HEK293 (cell line): ENCODE data around the gene MYOD1.

ENCODE experiments used
- CTCF ChIA-PET: fragments of 350-600 bp; formaldehyde crosslinking; extraction: SDS; loops from one replicate; lab custom pipeline; 2021; ENCODE audit warnings: antibody characterized with exemption; lab: Yijun Ruan, JAX
- POLR2A ChIA-PET: fragments of 300-600 bp; formaldehyde crosslinking; extraction: SDS; loops from one replicate; lab custom pipeline; 2020; ENCODE audit warnings: antibody characterized with exemption, inconsistent platforms; lab: Yijun Ruan, JAX
- H3K27ac ChIP-seq: fragments of 200-500 bp; sonication (Bioruptor generic); 2 replicates; pipeline ENCODE4 v1.5.1; 2014; ENCODE audit warnings: low read depth, low read length, control low read depth, inconsistent platforms; ENCODE audit errors: extremely low read depth
- H3K36me3 ChIP-seq, 2 experiments: fragments of 200-500 bp in 1 of 2; sonication (Bioruptor generic) in 1 of 2; 1 replicate in 1 of 2; 2 replicates in 1 of 2; pipeline ENCODE4 v1.5.1; 2014 to 2017; ENCODE audit warnings: inconsistent platforms in 2 of 2, low read length in 2 of 2; ENCODE audit not compliant: control insufficient read depth in 2 of 2, insufficient read depth in 1 of 2
- H3K4me1 ChIP-seq: fragments of 200-500 bp; sonication (Bioruptor generic); 2 replicates; pipeline ENCODE4 v1.5.1; 2014; ENCODE audit warnings: mild to moderate bottlenecking, low read length, inconsistent platforms; ENCODE audit not compliant: control insufficient read depth, insufficient read depth
- H3K4me3 ChIP-seq: 2 replicates; pipeline ENCODE4 v1.5.1; 2011; ENCODE audit warnings: low read depth, mild to moderate bottlenecking, control low read depth, low read length, moderate library complexity
- H3K9me3 ChIP-seq: fragments of 200-500 bp; sonication (Bioruptor generic); 2 replicates; pipeline ENCODE4 v1.5.1; 2014; ENCODE audit warnings: low read depth, low read length, inconsistent platforms; ENCODE audit not compliant: control insufficient read depth, insufficient read depth
- GLI2 ChIP-seq: fragments of 450-650 bp; formaldehyde crosslinking; IDR thresholded peaks from 2 replicates; pipeline ENCODE4; 2017; ENCODE audit warnings: missing biosample characterization, missing genetic modification characterization, low read depth, borderline replicate concordance
- KLF16 ChIP-seq: fragments of 450-650 bp; formaldehyde crosslinking; IDR thresholded peaks from 2 replicates; pipeline ENCODE4 v1.5.1; 2017; ENCODE audit warnings: missing biosample characterization, missing genetic modification characterization
- PRDM1 ChIP-seq: fragments of 450-650 bp; formaldehyde crosslinking; IDR thresholded peaks from 2 replicates; pipeline ENCODE4; 2016; ENCODE audit warnings: missing biosample characterization, missing genetic modification characterization
- SCRT2 ChIP-seq: fragments of 450-650 bp; formaldehyde crosslinking; IDR thresholded peaks from 2 replicates; pipeline ENCODE4 v1.5.1; 2016; ENCODE audit warnings: missing biosample characterization, missing genetic modification characterization
- ZBTB1 ChIP-seq: fragments of 450-650 bp; formaldehyde crosslinking; IDR thresholded peaks from 2 replicates; pipeline ENCODE4 v1.5.1; 2016; ENCODE audit warnings: missing biosample characterization, missing genetic modification characterization
- ZBTB48 ChIP-seq: fragments of 450-650 bp; formaldehyde crosslinking; IDR thresholded peaks from 2 replicates; pipeline ENCODE4 v1.5.1; 2016; ENCODE audit warnings: missing biosample characterization, missing genetic modification characterization
- ZEB2 ChIP-seq: fragments of 450-650 bp; formaldehyde crosslinking; IDR thresholded peaks from 2 replicates; pipeline ENCODE4 v1.5.1; 2016; ENCODE audit warnings: missing biosample characterization, missing genetic modification characterization
- ZNF112 ChIP-seq: fragments of 450-650 bp; formaldehyde crosslinking; IDR thresholded peaks from 2 replicates; pipeline ENCODE4 v1.5.0; 2017; ENCODE audit warnings: missing biosample characterization, missing genetic modification characterization
- ZNF19 ChIP-seq: fragments of 450-650 bp; formaldehyde crosslinking; IDR thresholded peaks from 2 replicates; pipeline ENCODE4; 2016; ENCODE audit warnings: missing biosample characterization, missing genetic modification characterization, low read depth
- ZNF2 ChIP-seq: fragments of 450-650 bp; formaldehyde crosslinking; IDR thresholded peaks from 2 replicates; pipeline ENCODE4 v1.5.1; 2016; ENCODE audit warnings: missing biosample characterization, missing genetic modification characterization
- ZNF214 ChIP-seq: fragments of 450-650 bp; formaldehyde crosslinking; IDR thresholded peaks from 2 replicates; pipeline ENCODE4 v1.5.1; 2017; ENCODE audit warnings: missing biosample characterization, mild to moderate bottlenecking, missing genetic modification characterization, borderline replicate concordance
- ZNF366 ChIP-seq: fragments of 450-650 bp; formaldehyde crosslinking; conservative IDR thresholded peaks from 2 replicates; pipeline ENCODE4 v1.5.1; 2016; ENCODE audit warnings: missing biosample characterization, missing genetic modification characterization
- ZNF549 ChIP-seq: fragments of 450-650 bp; IDR thresholded peaks from 2 replicates; pipeline ENCODE4 v1.5.1; 2018; ENCODE audit warnings: missing biosample characterization, missing genetic modification characterization, mild to moderate bottlenecking, inconsistent platforms, moderate library complexity
- ZNF555 ChIP-seq: fragments of 450-650 bp; formaldehyde crosslinking; conservative IDR thresholded peaks from 2 replicates; pipeline ENCODE4 v1.5.1; 2017; ENCODE audit warnings: missing biosample characterization, mild to moderate bottlenecking, missing genetic modification characterization, inconsistent platforms
- ZNF585B ChIP-seq: fragments of 450-650 bp; formaldehyde crosslinking; IDR thresholded peaks from 2 replicates; pipeline ENCODE4 v1.5.1; 2016; ENCODE audit warnings: missing biosample characterization, missing genetic modification characterization
- ZNF626 ChIP-seq: fragments of 450-650 bp; sonication (Bioruptor Pico); formaldehyde crosslinking; IDR thresholded peaks from 2 replicates; pipeline ENCODE4 v1.5.1; 2018; ENCODE audit warnings: missing biosample characterization, missing genetic modification characterization, inconsistent platforms
- ZNF654 ChIP-seq: fragments of 450-650 bp; formaldehyde crosslinking; IDR thresholded peaks from 2 replicates; pipeline ENCODE4 v1.5.1; 2016; ENCODE audit warnings: low read depth, missing biosample characterization, missing genetic modification characterization
- ZNF670 ChIP-seq: fragments of 450-650 bp; formaldehyde crosslinking; IDR thresholded peaks from 2 replicates; pipeline ENCODE4 v1.5.1; 2016; ENCODE audit warnings: missing biosample characterization, missing genetic modification characterization, low read depth
- ZNF76 ChIP-seq: fragments of 450-650 bp; formaldehyde crosslinking; IDR thresholded peaks from 2 replicates; pipeline ENCODE4; 2016; ENCODE audit warnings: low read depth, missing biosample characterization, missing genetic modification characterization, borderline replicate concordance
- ZNF777 ChIP-seq: fragments of 450-650 bp; formaldehyde crosslinking; IDR thresholded peaks from 2 replicates; pipeline ENCODE4 v1.5.1; 2017; ENCODE audit warnings: missing biosample characterization, missing genetic modification characterization, borderline replicate concordance
- ZNF830 ChIP-seq: fragments of 450-650 bp; IDR thresholded peaks from 2 replicates; pipeline ENCODE4 v1.5.0; 2018; ENCODE audit warnings: missing biosample characterization, missing genetic modification characterization, low read depth, mild to moderate bottlenecking, moderate library complexity
- ZXDB ChIP-seq: fragments of 450-650 bp; formaldehyde crosslinking; IDR thresholded peaks from 2 replicates; pipeline ENCODE4 v1.5.1; 2016; ENCODE audit warnings: missing biosample characterization, missing genetic modification characterization
- TF ChIP-seq, protein P1 (sequence below): fragments of 450-650 bp; formaldehyde crosslinking; IDR thresholded peaks from 2 replicates; pipeline ENCODE4 v1.5.1; 2016; ENCODE audit warnings: missing biosample characterization, missing genetic modification characterization
- TF ChIP-seq, protein P2 (sequence below): fragments of 450-650 bp; formaldehyde crosslinking; IDR thresholded peaks from 2 replicates; pipeline ENCODE4 v1.5.1; 2016; ENCODE audit warnings: missing biosample characterization, missing genetic modification characterization
- TF ChIP-seq, protein P3 (sequence below): fragments of 450-650 bp; formaldehyde crosslinking; IDR thresholded peaks from 2 replicates; pipeline ENCODE4 v1.5.1; 2016; ENCODE audit warnings: missing biosample characterization, missing genetic modification characterization

Gene MYOD1

DNA sequence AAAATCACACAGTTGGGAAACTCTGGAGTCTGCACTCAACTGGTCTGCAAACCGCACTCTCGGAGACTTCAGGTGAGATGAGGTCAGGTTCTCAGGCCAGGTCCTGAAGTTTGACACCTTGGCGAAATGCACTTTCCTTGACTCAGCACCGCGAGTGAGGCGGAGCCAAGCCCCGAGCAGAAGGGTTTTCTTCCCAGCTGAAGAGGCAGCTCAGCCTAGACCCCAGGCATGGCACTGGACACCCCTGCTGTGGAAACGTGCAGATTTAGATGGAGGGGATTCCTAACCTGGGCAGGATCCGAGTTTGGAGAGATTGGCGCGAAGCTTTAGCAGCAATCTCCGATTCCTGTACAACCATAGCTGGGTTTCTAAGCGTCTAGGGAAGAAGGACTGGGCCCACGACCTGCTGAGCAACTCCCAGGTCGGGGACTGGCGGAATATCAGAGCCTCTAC lies 835 bp upstream of the MYOD1 start:
- Histone ChIP-seq H3K27ac (no peak overlapping the region), H3K4me3 (no peak overlapping the region), H3K9me3 (no peaks in the 10 kb centered on the region), H3K36me3 (no peaks in the 10 kb centered on the region), H3K4me1 (no peaks in the 10 kb centered on the region)
- POLR2A ChIA-PET, result no interaction called here
- TF ChIP-seq ZNF777 (tag by site-specific recombination), result no peak
- TF ChIP-seq SCRT2 (tag by site-specific recombination), result no peak
- TF ChIP-seq, protein P1, sequence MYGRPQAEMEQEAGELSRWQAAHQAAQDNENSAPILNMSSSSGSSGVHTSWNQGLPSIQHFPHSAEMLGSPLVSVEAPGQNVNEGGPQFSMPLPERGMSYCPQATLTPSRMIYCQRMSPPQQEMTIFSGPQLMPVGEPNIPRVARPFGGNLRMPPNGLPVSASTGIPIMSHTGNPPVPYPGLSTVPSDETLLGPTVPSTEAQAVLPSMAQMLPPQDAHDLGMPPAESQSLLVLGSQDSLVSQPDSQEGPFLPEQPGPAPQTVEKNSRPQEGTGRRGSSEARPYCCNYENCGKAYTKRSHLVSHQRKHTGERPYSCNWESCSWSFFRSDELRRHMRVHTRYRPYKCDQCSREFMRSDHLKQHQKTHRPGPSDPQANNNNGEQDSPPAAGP (tag by site-specific recombination), result no peak
- TF ChIP-seq ZNF366 (tag by site-specific recombination), result no peak
- TF ChIP-seq ZNF214 (tag by site-specific recombination), result no peak
- TF ChIP-seq ZEB2, result no peak
- no peak for TF ChIP-seq ZNF549 (tag by site-specific recombination)
- no peak for TF ChIP-seq ZNF585B (tag by site-specific recombination)
- TF ChIP-seq ZNF19 (tag by site-specific recombination), result no peak
- TF ChIP-seq ZNF626, result no peak
- no peak for TF ChIP-seq ZNF76 (tag by site-specific recombination)
- TF ChIP-seq, protein P2, sequence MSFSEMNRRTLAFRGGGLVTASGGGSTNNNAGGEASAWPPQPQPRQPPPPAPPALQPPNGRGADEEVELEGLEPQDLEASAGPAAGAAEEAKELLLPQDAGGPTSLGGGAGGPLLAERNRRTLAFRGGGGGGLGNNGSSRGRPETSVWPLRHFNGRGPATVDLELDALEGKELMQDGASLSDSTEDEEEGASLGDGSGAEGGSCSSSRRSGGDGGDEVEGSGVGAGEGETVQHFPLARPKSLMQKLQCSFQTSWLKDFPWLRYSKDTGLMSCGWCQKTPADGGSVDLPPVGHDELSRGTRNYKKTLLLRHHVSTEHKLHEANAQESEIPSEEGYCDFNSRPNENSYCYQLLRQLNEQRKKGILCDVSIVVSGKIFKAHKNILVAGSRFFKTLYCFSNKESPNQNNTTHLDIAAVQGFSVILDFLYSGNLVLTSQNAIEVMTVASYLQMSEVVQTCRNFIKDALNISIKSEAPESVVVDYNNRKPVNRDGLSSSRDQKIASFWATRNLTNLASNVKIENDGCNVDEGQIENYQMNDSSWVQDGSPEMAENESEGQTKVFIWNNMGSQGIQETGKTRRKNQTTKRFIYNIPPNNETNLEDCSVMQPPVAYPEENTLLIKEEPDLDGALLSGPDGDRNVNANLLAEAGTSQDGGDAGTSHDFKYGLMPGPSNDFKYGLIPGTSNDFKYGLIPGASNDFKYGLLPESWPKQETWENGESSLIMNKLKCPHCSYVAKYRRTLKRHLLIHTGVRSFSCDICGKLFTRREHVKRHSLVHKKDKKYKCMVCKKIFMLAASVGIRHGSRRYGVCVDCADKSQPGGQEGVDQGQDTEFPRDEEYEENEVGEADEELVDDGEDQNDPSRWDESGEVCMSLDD (tag by site-specific recombination), result no peak
- TF ChIP-seq ZNF654 (tag by site-specific recombination), result no peak
- TF ChIP-seq ZNF555, result no peak
- no peak for TF ChIP-seq ZBTB48
- TF ChIP-seq ZNF830, result no peak
- no peak for TF ChIP-seq KLF16 (tag by site-specific recombination)
- TF ChIP-seq PRDM1, result no peak
- TF ChIP-seq ZBTB1 (tag by site-specific recombination), result no peak
- CTCF ChIA-PET, result interaction anchor here (0.6 to 2.1 kb wide), 5 partner anchors 9 to 191 kb away, joined by 3 to 12 read pairs (median 3); no protein-coding TSS in a partner anchor

DNA sequence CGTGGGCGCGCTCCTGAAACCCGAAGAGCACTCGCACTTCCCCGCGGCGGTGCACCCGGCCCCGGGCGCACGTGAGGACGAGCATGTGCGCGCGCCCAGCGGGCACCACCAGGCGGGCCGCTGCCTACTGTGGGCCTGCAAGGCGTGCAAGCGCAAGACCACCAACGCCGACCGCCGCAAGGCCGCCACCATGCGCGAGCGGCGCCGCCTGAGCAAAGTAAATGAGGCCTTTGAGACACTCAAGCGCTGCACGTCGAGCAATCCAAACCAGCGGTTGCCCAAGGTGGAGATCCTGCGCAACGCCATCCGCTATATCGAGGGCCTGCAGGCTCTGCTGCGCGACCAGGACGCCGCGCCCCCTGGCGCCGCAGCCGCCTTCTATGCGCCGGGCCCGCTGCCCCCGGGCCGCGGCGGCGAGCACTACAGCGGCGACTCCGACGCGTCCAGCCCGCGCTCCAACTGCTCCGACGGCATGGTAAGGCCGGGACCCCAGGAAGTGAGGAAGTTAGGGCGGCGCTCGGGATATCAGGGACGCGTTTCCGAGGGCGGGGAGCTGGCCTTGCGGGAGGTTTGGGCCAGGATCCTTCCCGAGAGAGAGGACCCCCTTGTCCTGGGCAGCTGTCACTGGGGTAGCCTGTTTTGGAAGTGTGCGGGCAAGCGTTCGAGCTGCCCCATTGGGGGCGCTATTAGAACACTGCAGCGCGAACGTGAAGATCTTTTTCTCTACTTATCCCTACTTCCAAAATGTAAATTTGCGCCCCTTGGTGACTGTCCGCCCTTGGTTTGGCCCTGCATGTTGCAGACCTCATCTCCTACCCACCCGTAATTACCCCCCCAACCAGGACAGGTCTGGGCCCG lies 796 bp downstream of the MYOD1 start:
- Histone ChIP-seq H3K4me3 (no peak overlapping the region), H3K4me1 (no peaks in the 10 kb centered on the region), H3K9me3 (no peaks in the 10 kb centered on the region), H3K27ac (no peak overlapping the region), H3K36me3 (no peaks in the 10 kb centered on the region)
- ChIA-PET POLR2A (interaction anchor here (0.5 kb wide), 1 partner anchor 385 kb away, joined by 3 read pairs; no protein-coding TSS in a partner anchor), CTCF (interaction anchor here (0.6 to 3.2 kb wide), 12 partner anchors 10 to 395 kb away, joined by 3 to 48 read pairs (median 5); partner anchors contain the start of gene KCNC1)
- 0 out of 2 replicates have a peak, but pooled peaks have one; percentile 23 for TF ChIP-seq ZNF2
- TF ChIP-seq ZXDB, result no peak
- no peak for TF ChIP-seq GLI2 (tag by site-specific recombination)
- TF ChIP-seq, protein P3, sequence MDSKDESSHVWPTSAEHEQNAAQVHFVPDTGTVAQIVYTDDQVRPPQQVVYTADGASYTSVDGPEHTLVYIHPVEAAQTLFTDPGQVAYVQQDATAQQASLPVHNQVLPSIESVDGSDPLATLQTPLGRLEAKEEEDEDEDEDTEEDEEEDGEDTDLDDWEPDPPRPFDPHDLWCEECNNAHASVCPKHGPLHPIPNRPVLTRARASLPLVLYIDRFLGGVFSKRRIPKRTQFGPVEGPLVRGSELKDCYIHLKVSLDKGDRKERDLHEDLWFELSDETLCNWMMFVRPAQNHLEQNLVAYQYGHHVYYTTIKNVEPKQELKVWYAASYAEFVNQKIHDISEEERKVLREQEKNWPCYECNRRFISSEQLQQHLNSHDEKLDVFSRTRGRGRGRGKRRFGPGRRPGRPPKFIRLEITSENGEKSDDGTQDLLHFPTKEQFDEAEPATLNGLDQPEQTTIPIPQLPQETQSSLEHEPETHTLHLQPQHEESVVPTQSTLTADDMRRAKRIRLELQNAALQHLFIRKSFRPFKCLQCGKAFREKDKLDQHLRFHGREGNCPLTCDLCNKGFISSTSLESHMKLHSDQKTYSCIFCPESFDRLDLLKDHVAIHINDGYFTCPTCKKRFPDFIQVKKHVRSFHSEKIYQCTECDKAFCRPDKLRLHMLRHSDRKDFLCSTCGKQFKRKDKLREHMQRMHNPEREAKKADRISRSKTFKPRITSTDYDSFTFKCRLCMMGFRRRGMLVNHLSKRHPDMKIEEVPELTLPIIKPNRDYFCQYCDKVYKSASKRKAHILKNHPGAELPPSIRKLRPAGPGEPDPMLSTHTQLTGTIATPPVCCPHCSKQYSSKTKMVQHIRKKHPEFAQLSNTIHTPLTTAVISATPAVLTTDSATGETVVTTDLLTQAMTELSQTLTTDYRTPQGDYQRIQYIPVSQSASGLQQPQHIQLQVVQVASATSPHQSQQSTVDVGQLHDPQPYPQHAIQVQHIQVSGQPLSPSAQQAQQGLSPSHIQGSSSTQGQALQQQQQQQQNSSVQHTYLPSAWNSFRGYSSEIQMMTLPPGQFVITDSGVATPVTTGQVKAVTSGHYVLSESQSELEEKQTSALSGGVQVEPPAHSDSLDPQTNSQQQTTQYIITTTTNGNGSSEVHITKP (tag by site-specific recombination), result peak; percentile 70
- peak; percentile 17; the same call in 1 of the 2 replicates for TF ChIP-seq ZBTB48
- TF ChIP-seq ZNF112 (tag by site-specific recombination), result no peak
- no peak for TF ChIP-seq ZNF670 (tag by site-specific recombination)
